H9 (cell line): Measurements from ENCODE around the gene SLCO4A1. TPM values are rescaled to one million over a fixed set of nuclear protein-coding genes. Genes with fewer than 3 reads are reported as not detected.
A peak's percentile ranks its signal among the peaks of the same experiment; 100 is the strongest.

ENCODE experiments used
- DNase-seq: peaks from one replicate; pipeline ENCODE4 v3.0.0-alpha.2; 2017
- H2AFZ ChIP-seq: one replicate; pipeline ENCODE4 v1.6.1; 2013; ENCODE audit warnings: mild to moderate bottlenecking, low read length, control low read depth, moderate library complexity
- H2AK5ac ChIP-seq: 2 replicates; pipeline ENCODE4 v1.6.1; 2013; ENCODE audit warnings: low read length, control low read depth, mixed read lengths; ENCODE audit not compliant: insufficient read length
- H2BK120ac ChIP-seq: one replicate; pipeline ENCODE4 v1.6.1; 2013; ENCODE audit warnings: low read depth, mild to moderate bottlenecking, low read length, control low read depth, inconsistent platforms; ENCODE audit not compliant: poor library complexity, severe bottlenecking
- H2BK12ac ChIP-seq: 2 replicates; pipeline ENCODE4 v1.6.1; 2013; ENCODE audit warnings: low read length, control low read depth, mixed read lengths, low read depth; ENCODE audit not compliant: insufficient read length
- H2BK15ac ChIP-seq: 2 replicates; pipeline ENCODE4 v1.6.1; 2013; ENCODE audit warnings: low read depth, low read length, control low read depth
- H2BK20ac ChIP-seq: one replicate; pipeline ENCODE4 v1.6.1; 2013; ENCODE audit warnings: low read depth, mild to moderate bottlenecking, low read length, control low read depth, inconsistent platforms; ENCODE audit not compliant: poor library complexity, severe bottlenecking
- H2BK5ac ChIP-seq: 2 replicates; pipeline ENCODE4 v1.6.1; 2013; ENCODE audit warnings: low read length, control low read depth, mixed read lengths; ENCODE audit not compliant: insufficient read length
- H3K14ac ChIP-seq: 2 replicates; pipeline ENCODE4 v1.6.1; 2013; ENCODE audit warnings: low read length, control low read depth; ENCODE audit not compliant: insufficient read depth
- H3K18ac ChIP-seq: 2 replicates; pipeline ENCODE4 v1.6.1; 2013; ENCODE audit warnings: low read depth, mild to moderate bottlenecking, mixed read lengths, low read length, control low read depth; ENCODE audit not compliant: insufficient read length
- H3K23ac ChIP-seq: 2 replicates; pipeline ENCODE4 v1.6.1; 2013; ENCODE audit warnings: low read length, control low read depth, mixed read lengths, low read depth; ENCODE audit not compliant: insufficient read length
- H3K23me2 ChIP-seq: 2 replicates; pipeline ENCODE4 v1.6.1; 2013; ENCODE audit warnings: low read depth, mild to moderate bottlenecking, mixed read lengths, low read length, control low read depth; ENCODE audit not compliant: insufficient read length, poor library complexity, severe bottlenecking
- H3K27ac ChIP-seq: 2 replicates; pipeline ENCODE4 v1.5.1; 2013; ENCODE audit warnings: low read length, control low read depth, mixed read lengths, low read depth; ENCODE audit not compliant: insufficient read length
- H3K27me3 ChIP-seq: 2 replicates; pipeline ENCODE4 v1.6.1; 2013; ENCODE audit warnings: low read length, control low read depth, inconsistent platforms; ENCODE audit not compliant: insufficient read depth
- H3K4ac ChIP-seq: 2 replicates; pipeline ENCODE4 v1.6.1; 2013; ENCODE audit warnings: low read depth, mild to moderate bottlenecking, control low read depth, inconsistent platforms, low read length, moderate library complexity
- H3K4me1 ChIP-seq: 2 replicates; pipeline ENCODE4 v1.6.1; 2013; ENCODE audit warnings: low read length, control low read depth, inconsistent platforms; ENCODE audit not compliant: insufficient read depth
- H3K4me2 ChIP-seq: 2 replicates; pipeline ENCODE4 v1.6.1; 2013; ENCODE audit warnings: low read length, control low read depth, mixed read lengths; ENCODE audit not compliant: insufficient read length, insufficient read depth
- H3K56ac ChIP-seq: 2 replicates; pipeline ENCODE4 v1.6.1; 2013; ENCODE audit warnings: low read depth, mild to moderate bottlenecking, mixed read lengths, low read length, control low read depth; ENCODE audit not compliant: insufficient read length
- H3K79me1 ChIP-seq: 2 replicates; pipeline ENCODE4 v1.6.1; 2013; ENCODE audit warnings: low read depth, mild to moderate bottlenecking, moderate library complexity, low read length, control low read depth, inconsistent platforms; ENCODE audit not compliant: insufficient read depth, poor library complexity, severe bottlenecking
- H3K79me2 ChIP-seq: 2 replicates; pipeline ENCODE4 v1.6.1; 2013; ENCODE audit warnings: low read length, control low read depth, inconsistent platforms; ENCODE audit not compliant: insufficient read depth
- H3K9ac ChIP-seq: 2 replicates; pipeline ENCODE4 v1.6.1; 2013; ENCODE audit warnings: low read length, control low read depth, mixed read lengths; ENCODE audit not compliant: insufficient read length; ENCODE audit errors: extremely low read depth
- H3K9me3 ChIP-seq: one replicate; pipeline ENCODE4 v1.6.1; 2013; ENCODE audit warnings: low read depth, low read length, inconsistent platforms; ENCODE audit not compliant: control insufficient read depth
- H3T11ph ChIP-seq: one replicate; pipeline ENCODE4 v1.6.1; 2013; ENCODE audit warnings: mild to moderate bottlenecking, low read length, control low read depth, inconsistent platforms
- H4K20me1 ChIP-seq: one replicate; pipeline ENCODE4 v1.6.1; 2013; ENCODE audit not compliant: control insufficient read depth, insufficient read length, insufficient read depth
- H4K5ac ChIP-seq: 2 replicates; pipeline ENCODE4 v1.6.1; 2013; ENCODE audit warnings: low read depth, mild to moderate bottlenecking, mixed read lengths, low read length, control low read depth; ENCODE audit not compliant: insufficient read length
- H4K8ac ChIP-seq: replicated peaks from 2 replicates; pipeline ENCODE4 v1.6.1; 2013; ENCODE audit warnings: low read length, control low read depth, mixed read lengths, low read depth; ENCODE audit not compliant: insufficient read length
- H4K91ac ChIP-seq: 2 replicates; pipeline ENCODE4 v1.6.1; 2013; ENCODE audit warnings: low read depth, mild to moderate bottlenecking, moderate library complexity, mixed read lengths, low read length, control low read depth; ENCODE audit not compliant: insufficient read length
- H3K27ac Mint-ChIP-seq, 3 experiments: 2 replicates in 2 of 3; 3 replicates in 1 of 3; pipeline ENCODE4 v1.8.0; 2020 to 2021; ENCODE audit warnings: mixed read lengths in 3 of 3, mild to moderate bottlenecking in 1 of 3, moderate library complexity in 1 of 3
- H3K27me3 Mint-ChIP-seq: 2 replicates; pipeline ENCODE4 v1.8.0; 2021; ENCODE audit warnings: low read depth, mild to moderate bottlenecking, moderate library complexity, mixed read lengths
- H3K36me3 Mint-ChIP-seq, 3 experiments: 2 replicates in 2 of 3; 3 replicates in 1 of 3; pipeline ENCODE4 v1.8.0; 2020 to 2021; ENCODE audit warnings: low read depth in 3 of 3, mixed read lengths in 3 of 3; ENCODE audit not compliant: insufficient read depth in 1 of 3
- H3K4me1 Mint-ChIP-seq, 2 experiments: 2 replicates each; pipeline ENCODE4 v1.8.0; 2020; ENCODE audit warnings: mixed read lengths in 2 of 2
- H3K4me3 Mint-ChIP-seq, 2 experiments: 2 replicates in 1 of 2; 3 replicates in 1 of 2; pipeline ENCODE4 v1.8.0; 2020 to 2021; ENCODE audit warnings: mild to moderate bottlenecking in 2 of 2, mixed read lengths in 2 of 2, moderate library complexity in 1 of 2
- H3K9me3 Mint-ChIP-seq, 2 experiments: 2 replicates in 1 of 2; 3 replicates in 1 of 2; pipeline ENCODE4 v1.8.0; 2020; ENCODE audit warnings: mild to moderate bottlenecking in 2 of 2, mixed read lengths in 2 of 2, moderate library complexity in 1 of 2
- WGBS: extraction: QIAGEN DNeasy Blood & Tissue Kit; methylation state at CpG from one replicate; pipeline ENCODE4 v1.1.7; 2013; ENCODE audit warnings: missing lambda C conversion rate, low lambda C conversion rate, mixed read lengths; ENCODE audit not compliant: insufficient read length; ENCODE audit errors: extremely low coverage; 5-methylcytosine and 5-hydroxymethylcytosine counted together
- total RNA-seq: library from RNA; stranded (reverse); gene quantifications from 2 replicates; pipeline ENCODE4 v1.2.1, GENCODE V29; 2021
- TF ChIP-seq, protein P1 (sequence below): fragments of 200-600 bp; sonication (generic); conservative IDR thresholded peaks from 3 replicates; pipeline ENCODE4 v1.8.0; 2021; ENCODE audit warnings: antibody characterized with exemption, mild to moderate bottlenecking

Gene SLCO4A1
- total RNA-seq, 1 experiment from 2014 or later, result 9.4 TPM

DNA sequence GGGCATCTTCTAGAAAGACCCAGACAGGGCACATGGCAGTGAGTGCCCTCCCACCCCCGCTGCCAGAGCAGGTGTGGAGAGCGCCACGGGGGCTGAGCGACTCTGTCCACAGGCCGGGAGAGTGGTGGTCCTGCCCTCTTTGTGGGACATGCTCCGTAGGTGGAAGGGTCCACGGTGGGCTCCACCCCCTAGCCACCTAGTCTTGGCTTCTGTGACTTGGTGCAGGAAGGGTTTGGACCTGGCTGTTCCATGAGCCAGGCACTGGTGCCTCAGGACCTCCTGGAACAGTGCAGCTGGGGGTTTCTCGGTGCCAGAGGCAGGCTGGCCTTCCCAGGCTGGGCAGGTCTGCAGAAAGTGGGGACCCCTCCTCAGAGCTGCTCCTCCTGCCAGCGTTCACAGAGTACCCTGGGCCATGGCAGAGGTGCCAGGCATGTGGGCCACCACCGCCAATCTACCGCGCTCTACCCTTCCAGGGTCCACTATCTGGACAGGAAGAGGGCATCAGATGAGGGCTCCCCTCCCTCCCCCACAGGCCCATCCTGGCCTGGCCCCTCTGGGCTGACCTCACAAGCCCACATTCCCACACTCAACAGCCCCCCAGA, 23.0 kb downstream of the SLCO4A1 start:
- WGBS, result no CpG with 5 or more reads among the region's 12 CpGs
- Histone ChIP-seq H3K79me2 (no peaks in the 10 kb centered on the region), H3K56ac (no peak overlapping the region), H2AK5ac (no peak overlapping the region), H3K14ac (no peak overlapping the region), H2AFZ (no peak overlapping the region), H2BK12ac (no peak overlapping the region), H4K5ac (no peak overlapping the region), H3K4ac (no peak overlapping the region), H3K4me1 (no peaks in the 10 kb centered on the region), H3K4me2 (no peak overlapping the region), H3K79me1 (no peaks in the 10 kb centered on the region), H2BK20ac (no peak overlapping the region), H4K20me1 (no peaks in the 10 kb centered on the region), H3T11ph (no peak overlapping the region), H3K9ac (no peak overlapping the region), H2BK15ac (no peak overlapping the region), H3K23me2 (no peaks in the 10 kb centered on the region), H3K18ac (no peak overlapping the region), H3K9me3 (no peaks in the 10 kb centered on the region), H3K23ac (no peak overlapping the region), H4K91ac (no peak overlapping the region), H2BK5ac (no peak overlapping the region), H4K8ac (no peak overlapping the region), H3K27me3 (no peaks in the 10 kb centered on the region), H2BK120ac (no peak overlapping the region), H3K27ac (no peak overlapping the region)
- no peak overlapping the region for H3K4me3 Mint-ChIP-seq
- peaks cover 8 to 10% of the 10 kb centered on the region in 2 experiments for H3K4me1 Mint-ChIP-seq
- H3K9me3 Mint-ChIP-seq, result no peaks in the 10 kb centered on the region
- no peaks in the 10 kb centered on the region for H3K36me3 Mint-ChIP-seq
- no peaks in the 10 kb centered on the region for H3K27me3 Mint-ChIP-seq
- H3K27ac Mint-ChIP-seq, result peak overlapping the region in 1 of 3 experiments; percentile 44; a peak in 1 of 7 replicates
- DNase-seq, result no peak
- TF ChIP-seq, protein P1, sequence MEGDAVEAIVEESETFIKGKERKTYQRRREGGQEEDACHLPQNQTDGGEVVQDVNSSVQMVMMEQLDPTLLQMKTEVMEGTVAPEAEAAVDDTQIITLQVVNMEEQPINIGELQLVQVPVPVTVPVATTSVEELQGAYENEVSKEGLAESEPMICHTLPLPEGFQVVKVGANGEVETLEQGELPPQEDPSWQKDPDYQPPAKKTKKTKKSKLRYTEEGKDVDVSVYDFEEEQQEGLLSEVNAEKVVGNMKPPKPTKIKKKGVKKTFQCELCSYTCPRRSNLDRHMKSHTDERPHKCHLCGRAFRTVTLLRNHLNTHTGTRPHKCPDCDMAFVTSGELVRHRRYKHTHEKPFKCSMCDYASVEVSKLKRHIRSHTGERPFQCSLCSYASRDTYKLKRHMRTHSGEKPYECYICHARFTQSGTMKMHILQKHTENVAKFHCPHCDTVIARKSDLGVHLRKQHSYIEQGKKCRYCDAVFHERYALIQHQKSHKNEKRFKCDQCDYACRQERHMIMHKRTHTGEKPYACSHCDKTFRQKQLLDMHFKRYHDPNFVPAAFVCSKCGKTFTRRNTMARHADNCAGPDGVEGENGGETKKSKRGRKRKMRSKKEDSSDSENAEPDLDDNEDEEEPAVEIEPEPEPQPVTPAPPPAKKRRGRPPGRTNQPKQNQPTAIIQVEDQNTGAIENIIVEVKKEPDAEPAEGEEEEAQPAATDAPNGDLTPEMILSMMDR, result no peak
